HepG2 (cell line): ENCODE results near the gene CTNNBIP1.

Source experiments
- ATF1 ChIP-seq: IDR thresholded peaks from 2 replicates; pipeline ENCODE4 v1.6.1; 2016; ENCODE audit warnings: mild to moderate bottlenecking, control low read depth
- BRD4 ChIP-seq: sonication (generic); formaldehyde crosslinking; IDR thresholded peaks from 2 replicates; pipeline ENCODE4 v1.4.0; 2020; ENCODE audit warnings: missing genetic modification reagents
- ELK4 ChIP-seq: sonication (generic); formaldehyde crosslinking; IDR thresholded peaks from 2 replicates; pipeline ENCODE4 v1.9.0; 2021; ENCODE audit warnings: missing genetic modification reagents, borderline replicate concordance
- ERF ChIP-seq: IDR thresholded peaks from 2 replicates; pipeline ENCODE4 v1.6.1; 2018; ENCODE audit warnings: missing biosample characterization, missing genetic modification reagents
- FOXK2 ChIP-seq: fragments of 450-650 bp; IDR thresholded peaks from 2 replicates; pipeline ENCODE4 v1.6.1; 2016
- FOXM1 ChIP-seq: sonication (generic); formaldehyde crosslinking; IDR thresholded peaks from 2 replicates; pipeline ENCODE4 v1.5.0; 2020; ENCODE audit warnings: missing genetic modification reagents
- JUND ChIP-seq: sonication (generic); formaldehyde crosslinking; IDR thresholded peaks from 2 replicates; pipeline ENCODE4 v1.8.0; 2022; ENCODE audit warnings: mild to moderate bottlenecking, missing genetic modification reagents
- MXI1 ChIP-seq: IDR thresholded peaks from 3 replicates; pipeline ENCODE4 v1.6.1; 2012; ENCODE audit warnings: low read depth, low read length, inconsistent platforms, borderline replicate concordance
- SP1 ChIP-seq, 2 experiments: fragments of 450-650 bp in 1 of 2; sonication (generic) in 1 of 2; formaldehyde crosslinking in 1 of 2; IDR thresholded peaks; 2 replicates each; pipeline versions ENCODE4 v1.4.0 to v1.6.1; 2016 to 2020; ENCODE audit warnings: missing genetic modification reagents in 1 of 2
- ZFP90 ChIP-seq: sonication (generic); formaldehyde crosslinking; IDR thresholded peaks from 2 replicates; pipeline ENCODE4 v1.8.0; 2022; ENCODE audit warnings: missing genetic modification reagents, mild to moderate bottlenecking, inconsistent platforms, borderline replicate concordance
- ZNF275 ChIP-seq: sonication (generic); formaldehyde crosslinking; IDR thresholded peaks from 2 replicates; pipeline ENCODE4 v1.8.0; 2022; ENCODE audit warnings: missing genetic modification reagents, mild to moderate bottlenecking, inconsistent platforms, borderline replicate concordance

DNA sequence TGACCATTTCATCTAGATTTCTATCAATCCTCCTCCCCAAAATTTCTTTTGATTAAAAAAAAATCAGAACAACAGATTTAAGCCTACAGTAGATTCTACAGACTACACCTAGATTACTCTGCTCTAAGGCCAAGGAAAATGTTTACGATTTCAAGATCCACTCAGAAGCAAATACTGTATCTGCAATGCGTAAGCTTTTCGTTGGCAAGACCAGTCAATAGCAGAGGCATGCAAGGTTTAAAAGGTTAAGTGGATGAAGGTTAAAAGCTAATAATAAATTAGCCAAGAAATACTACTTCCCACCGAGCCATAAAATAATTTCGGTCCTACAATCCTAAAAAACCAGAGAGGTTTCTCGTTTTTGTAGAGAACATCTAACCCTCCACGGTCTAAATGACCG lies 87.6 kb downstream of the CTNNBIP1 start:
- TF ChIP-seq MXI1 (no peak), ZNF275 (CRISPR knock-in tag) (no peak), SP1 (IDR thresholded peaks at IDR 0.05) (no peak), SP1 (CRISPR knock-in tag; IDR thresholded peaks at IDR 0.05) (no peak), ELK4 (CRISPR knock-in tag) (no peak), BRD4 (no peak), ATF1 (no peak), JUND (CRISPR knock-in tag) (no peak), ZFP90 (no peak), FOXM1 (CRISPR knock-in tag) (no peak), ERF (no peak), FOXK2 (no peak)
